BJ (cell line): ENCODE data around the gene KRT76. TPM values are rescaled to one million over a fixed set of nuclear protein-coding genes. Genes with fewer than 3 reads are reported as not detected.

ENCODE experiments used
- CTCF ChIA-PET: fragments of 350-600 bp; formaldehyde crosslinking; extraction: SDS; loops from one replicate; lab custom pipeline; 2021; ENCODE audit warnings: antibody characterized with exemption, inconsistent platforms; lab: Yijun Ruan, JAX
- POLR2A ChIA-PET: fragments of 300-600 bp; sonication (Branson Sonifier 250); formaldehyde crosslinking; extraction: SDS; loops from one replicate; lab custom pipeline; 2021; ENCODE audit warnings: antibody characterized with exemption; lab: Charles Lee
- DNase-seq: peaks from one replicate; pipeline ENCODE4 v3.0.0-alpha.2; 2011; ENCODE audit warnings: low read depth
- H3K27me3 ChIP-seq: 2 replicates; pipeline ENCODE4 v1.6.0; 2011; ENCODE audit warnings: low read length; ENCODE audit not compliant: control insufficient read depth, insufficient read depth
- H3K36me3 ChIP-seq: 2 replicates; pipeline ENCODE4 v1.5.1; 2011; ENCODE audit warnings: low read length; ENCODE audit not compliant: control insufficient read depth, insufficient read depth
- H3K4me3 ChIP-seq: 2 replicates; pipeline ENCODE4 v1.5.1; 2011; ENCODE audit warnings: low read depth, mild to moderate bottlenecking, control low read depth, low read length
- polyA minus RNA-seq: library from RNA; depleted of rRNA, polyadenylated mRNA; stranded (reverse); fragments of >200 nt; gene quantifications from 2 replicates; pipeline ENCODE4 v1.2.3, GENCODE V29; 2011; rRNA and poly(A)+ RNA removed
- polyA plus RNA-seq: library from polyadenylated mRNA; depleted of rRNA; stranded (reverse); fragments of >200 nt; gene quantifications from 2 replicates; pipeline ENCODE4 v1.2.3, GENCODE V29; 2011; rRNA removed
- TF ChIP-seq, protein P1 (sequence below): IDR thresholded peaks from 2 replicates; pipeline ENCODE4 v1.5.1; 2011; ENCODE audit warnings: low read depth, mild to moderate bottlenecking, control low read depth, inconsistent platforms, low read length, moderate library complexity; ENCODE audit not compliant: insufficient read depth

Gene KRT76
- not detected in 2 replicates for polyA plus RNA-seq
- polyA minus RNA-seq, result not detected in 2 replicates

DNA sequence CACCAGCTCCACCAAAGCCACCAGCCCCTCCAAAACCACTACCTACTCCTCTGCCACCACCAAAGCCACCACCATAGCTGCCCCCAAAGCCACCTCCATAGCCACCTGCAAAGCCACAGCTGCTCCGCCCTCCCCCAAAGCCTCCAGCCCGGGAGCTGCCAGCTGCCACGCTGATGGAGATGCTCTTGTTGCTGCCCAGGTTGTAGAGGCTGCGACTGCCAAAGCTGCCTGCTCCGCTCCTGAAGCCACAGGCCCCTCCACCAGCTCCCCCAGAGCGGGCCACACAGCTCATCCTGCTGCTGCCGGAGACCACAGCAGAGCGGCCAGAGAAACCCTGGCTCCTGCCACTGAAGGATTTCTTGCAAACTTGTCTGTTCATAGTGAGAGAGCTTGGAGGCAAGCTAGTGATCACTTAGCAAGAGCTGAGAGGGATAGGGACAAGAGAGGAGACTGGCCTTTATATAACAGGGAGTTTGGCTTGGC lies at the start of gene KRT76:
TSS of gene KRT76 (minus strand) at position 433 of the 483 bp plus-strand sequence. CDS start at position 379, 54 bp downstream.
- H3K36me3 ChIP-seq, result no peaks in the 10 kb centered on the region
- ChIA-PET CTCF (interaction anchor here (0.6 to 0.9 kb wide), 2 partner anchors 9 to 156 kb away, joined by 3 to 4 read pairs; no protein-coding TSS in a partner anchor), POLR2A (no interaction called here)
- TF ChIP-seq, protein P1, sequence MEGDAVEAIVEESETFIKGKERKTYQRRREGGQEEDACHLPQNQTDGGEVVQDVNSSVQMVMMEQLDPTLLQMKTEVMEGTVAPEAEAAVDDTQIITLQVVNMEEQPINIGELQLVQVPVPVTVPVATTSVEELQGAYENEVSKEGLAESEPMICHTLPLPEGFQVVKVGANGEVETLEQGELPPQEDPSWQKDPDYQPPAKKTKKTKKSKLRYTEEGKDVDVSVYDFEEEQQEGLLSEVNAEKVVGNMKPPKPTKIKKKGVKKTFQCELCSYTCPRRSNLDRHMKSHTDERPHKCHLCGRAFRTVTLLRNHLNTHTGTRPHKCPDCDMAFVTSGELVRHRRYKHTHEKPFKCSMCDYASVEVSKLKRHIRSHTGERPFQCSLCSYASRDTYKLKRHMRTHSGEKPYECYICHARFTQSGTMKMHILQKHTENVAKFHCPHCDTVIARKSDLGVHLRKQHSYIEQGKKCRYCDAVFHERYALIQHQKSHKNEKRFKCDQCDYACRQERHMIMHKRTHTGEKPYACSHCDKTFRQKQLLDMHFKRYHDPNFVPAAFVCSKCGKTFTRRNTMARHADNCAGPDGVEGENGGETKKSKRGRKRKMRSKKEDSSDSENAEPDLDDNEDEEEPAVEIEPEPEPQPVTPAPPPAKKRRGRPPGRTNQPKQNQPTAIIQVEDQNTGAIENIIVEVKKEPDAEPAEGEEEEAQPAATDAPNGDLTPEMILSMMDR, result no peak
- DNase-seq, result no peak
- H3K27me3 ChIP-seq, result peaks cover 11% of the 10 kb centered on the region
- no peak within 1 kb of the TSS for H3K4me3 ChIP-seq

DNA sequence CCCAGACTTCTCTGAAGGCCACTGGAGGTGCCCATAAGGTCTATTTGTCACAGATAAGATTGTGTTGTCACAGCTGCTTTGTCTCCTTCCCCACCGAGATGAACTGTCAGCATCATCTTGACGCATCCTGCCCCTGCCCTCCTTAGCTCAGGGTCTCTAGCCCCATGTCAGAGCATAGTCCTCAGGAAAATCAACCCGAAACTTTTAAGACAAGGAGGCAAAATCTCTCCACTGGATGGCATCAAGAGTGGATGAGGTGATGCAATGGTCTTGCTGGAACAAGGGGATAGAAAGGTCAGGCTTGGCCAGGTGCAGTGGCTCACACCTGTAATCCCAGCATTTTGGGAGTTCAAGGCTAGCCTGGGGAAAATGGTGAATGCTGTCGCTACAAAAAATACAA lies 48.8 kb upstream of the KRT76 start:
- Histone ChIP-seq H3K36me3 (no peaks in the 10 kb centered on the region), H3K27me3 (peaks cover 8% of the 10 kb centered on the region), H3K4me3 (no peak overlapping the region)
- no peak for DNase-seq
- ChIA-PET POLR2A (no interaction called here), CTCF (no interaction called here)
- TF ChIP-seq, protein P1, result no peak

DNA sequence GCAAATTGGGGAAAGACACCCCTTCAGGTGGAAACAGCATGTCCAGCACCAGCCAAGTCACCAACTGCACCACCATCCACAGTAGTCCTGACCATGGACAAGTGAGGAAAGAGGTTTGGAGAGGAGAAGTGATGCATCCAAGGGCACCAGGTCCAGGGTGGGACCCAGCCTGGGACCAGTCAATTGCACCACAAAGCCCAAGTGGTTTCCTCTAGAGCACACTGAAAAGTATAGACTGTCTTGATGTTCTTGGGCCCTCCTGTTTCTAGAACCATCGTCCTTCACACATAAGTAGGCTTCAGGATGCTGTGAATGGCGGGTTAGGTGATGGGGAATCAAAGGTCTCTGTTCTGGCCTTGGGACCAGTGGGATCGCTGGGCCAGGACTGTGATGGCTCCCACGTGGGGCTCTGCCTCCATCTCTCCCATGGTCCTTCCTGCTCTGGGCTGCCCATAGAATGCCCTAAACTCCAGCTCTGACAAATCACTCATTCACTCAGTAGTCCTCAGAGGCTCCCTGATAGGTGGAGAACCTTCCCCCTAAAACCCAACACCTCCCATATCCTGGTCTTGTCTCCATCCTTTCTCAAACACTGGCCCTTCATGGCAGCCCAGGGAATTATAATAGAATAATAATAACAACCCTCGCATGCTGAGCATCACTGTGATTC lies 47.7 kb upstream of the KRT76 start:
- TF ChIP-seq, protein P1, result no peak
- Histone ChIP-seq H3K27me3 (peaks cover 9% of the 10 kb centered on the region), H3K4me3 (no peak overlapping the region), H3K36me3 (no peaks in the 10 kb centered on the region)
- POLR2A ChIA-PET, result no interaction called here
- DNase-seq, result no peak
- CTCF ChIA-PET, result interaction anchor here (1.0 kb wide), 1 partner anchor 156 kb away, joined by 4 read pairs; no protein-coding TSS in a partner anchor

DNA sequence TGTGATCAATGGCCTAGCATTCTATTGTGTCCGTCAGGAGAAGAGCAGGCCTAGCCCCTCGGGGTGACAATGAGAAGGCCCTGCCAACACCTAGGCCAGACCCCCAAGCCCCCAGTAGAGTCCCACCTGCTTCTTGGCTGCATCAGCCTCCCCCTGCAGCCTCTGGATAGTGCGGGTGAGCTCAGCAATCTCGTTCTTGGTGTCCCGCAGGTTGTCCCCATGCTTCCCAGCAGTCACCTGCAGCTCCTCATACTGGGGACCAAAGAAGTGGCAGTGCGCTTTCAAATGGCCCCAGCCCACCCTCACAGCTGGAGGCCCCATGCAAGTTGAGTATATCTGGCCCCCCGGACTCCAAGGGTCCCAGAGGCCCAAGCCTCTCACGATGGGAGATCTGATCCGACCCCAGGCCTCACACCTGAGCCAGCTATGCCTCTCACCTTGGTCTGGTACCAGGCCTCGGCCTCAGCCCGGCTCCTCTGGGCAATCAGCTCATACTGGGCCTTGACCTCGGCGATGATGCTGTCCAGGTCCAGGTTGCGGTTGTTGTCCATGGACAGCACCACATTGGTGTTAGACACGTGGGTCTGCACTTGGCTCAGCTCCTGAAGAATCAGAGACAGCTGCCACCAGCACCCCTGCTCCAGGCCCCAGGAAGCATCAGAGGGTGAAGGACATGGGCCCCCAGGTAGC lies 46.8 kb upstream of the KRT76 start:
- TF ChIP-seq, protein P1, result no peak
- Histone ChIP-seq H3K36me3 (no peaks in the 10 kb centered on the region), H3K27me3 (peaks cover 8% of the 10 kb centered on the region), H3K4me3 (no peak overlapping the region)
- ChIA-PET CTCF (interaction anchor here (1.0 kb wide), 1 partner anchor 157 kb away, joined by 4 read pairs; no protein-coding TSS in a partner anchor), POLR2A (no interaction called here)
- DNase-seq, result no peak
